ENCODE results near the gene VWA1.
A peak's percentile ranks its signal among the peaks of the same experiment; 100 is the strongest.
"Not testable (repeated sequence)": the region's sequence is repeated elsewhere in the genome, so short reads cannot be mapped to it uniquely, and the experiment has no call there.

The VWA1 gene

GRCh38 chr1:1463312-1463711 is 27.8 kb downstream of the VWA1 start:
- in situ Hi-C loops (cut with MboI; ENCODE audit: low pct_unique_long_range_greater_than_20kb, low sequenced_read_pairs, unreplicated experiment): no loop called here
- TF ChIP-seq CTCF (IDR thresholded peaks at IDR 0.05; ENCODE audit: extremely low read depth, insufficient read depth, missing control alignments): no peak
- no peak for DNase-seq (ENCODE audit: low spot score)

DNA sequence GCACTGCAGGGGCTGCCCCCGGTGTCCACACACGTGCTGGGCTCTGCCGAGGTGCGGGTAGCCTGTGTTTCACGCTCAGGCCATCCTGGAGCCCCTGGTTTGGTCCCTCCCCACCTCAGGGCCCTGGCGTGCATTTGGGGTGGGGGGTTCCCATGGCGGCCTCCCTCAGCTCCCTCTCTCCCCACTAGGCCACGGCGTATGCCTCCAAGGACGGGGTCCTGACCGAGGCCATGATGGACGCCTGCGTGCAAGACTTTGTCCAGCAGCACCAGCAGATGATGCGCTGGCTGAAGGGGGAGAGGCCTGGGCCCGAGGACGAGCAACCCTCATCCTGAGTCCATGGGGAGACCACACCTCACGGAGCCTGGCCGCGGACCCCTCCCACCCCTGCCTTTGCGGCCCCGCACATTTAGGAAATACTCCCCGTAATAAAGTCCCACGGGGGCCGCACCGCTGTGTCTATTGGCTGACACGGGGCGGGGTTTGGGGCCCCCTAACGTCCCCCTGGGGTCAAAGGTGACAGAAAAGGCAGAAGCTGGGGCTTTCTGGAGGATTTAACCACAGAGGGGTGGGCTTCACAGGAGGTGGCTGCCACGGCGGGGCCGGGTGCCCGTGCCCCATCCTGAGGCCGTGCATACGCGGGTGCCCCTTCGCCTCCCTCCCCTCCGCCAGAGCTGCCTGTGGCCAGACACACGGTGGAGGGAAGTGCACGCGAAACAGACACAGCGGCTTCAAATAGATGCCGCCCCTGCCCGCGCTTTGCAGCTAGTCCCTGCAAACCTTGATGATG is 32.9 kb downstream of the VWA1 start:
- DNase-seq (ENCODE audit: low spot score); in situ Hi-C loops (cut with MboI; ENCODE audit: low pct_unique_long_range_greater_than_20kb, low sequenced_read_pairs, unreplicated experiment): not testable (repeated sequence)

DNA sequence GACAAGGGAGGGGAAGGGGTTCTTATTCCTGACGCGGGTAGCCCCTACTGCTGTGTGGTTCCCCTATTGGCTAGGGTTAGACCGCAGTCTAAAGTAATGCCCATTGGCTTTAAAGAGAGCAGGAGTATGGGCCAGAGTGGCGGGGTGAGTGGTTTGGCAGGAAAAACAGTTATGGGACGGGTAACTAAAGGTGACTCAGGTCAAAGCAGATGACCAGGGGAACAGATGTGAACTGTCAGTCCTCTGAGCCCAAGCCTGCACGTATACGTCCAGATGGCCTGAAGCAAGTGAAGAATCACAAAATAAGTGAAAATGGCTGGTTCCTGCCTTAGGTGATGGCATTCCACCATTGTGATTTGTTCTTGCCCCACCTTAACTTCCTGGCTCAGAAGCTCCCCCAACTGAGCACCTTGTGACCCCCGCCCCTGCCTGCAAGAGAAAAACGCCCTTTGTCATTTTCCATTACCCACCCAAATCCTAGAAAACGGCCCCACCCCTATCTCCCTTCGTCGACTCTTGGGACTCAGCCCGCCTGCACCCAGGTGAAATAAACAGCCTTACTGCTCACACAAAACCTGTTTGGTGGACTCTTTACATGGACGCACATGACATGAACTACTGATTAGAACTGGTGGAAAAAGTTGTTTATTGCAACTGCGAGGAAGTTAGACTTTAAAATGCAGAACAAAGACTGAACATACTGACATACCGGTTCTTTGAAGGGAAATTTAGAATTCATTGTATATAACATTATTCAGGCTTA is 35.3 kb downstream of the VWA1 start:
- in situ Hi-C loops (cut with MboI; ENCODE audit: low pct_unique_long_range_greater_than_20kb, low sequenced_read_pairs, unreplicated experiment): no loop called here
- no peak for DNase-seq (ENCODE audit: low spot score)
- no peak for TF ChIP-seq CTCF (IDR thresholded peaks at IDR 0.05; ENCODE audit: extremely low read depth, insufficient read depth, missing control alignments)

DNA sequence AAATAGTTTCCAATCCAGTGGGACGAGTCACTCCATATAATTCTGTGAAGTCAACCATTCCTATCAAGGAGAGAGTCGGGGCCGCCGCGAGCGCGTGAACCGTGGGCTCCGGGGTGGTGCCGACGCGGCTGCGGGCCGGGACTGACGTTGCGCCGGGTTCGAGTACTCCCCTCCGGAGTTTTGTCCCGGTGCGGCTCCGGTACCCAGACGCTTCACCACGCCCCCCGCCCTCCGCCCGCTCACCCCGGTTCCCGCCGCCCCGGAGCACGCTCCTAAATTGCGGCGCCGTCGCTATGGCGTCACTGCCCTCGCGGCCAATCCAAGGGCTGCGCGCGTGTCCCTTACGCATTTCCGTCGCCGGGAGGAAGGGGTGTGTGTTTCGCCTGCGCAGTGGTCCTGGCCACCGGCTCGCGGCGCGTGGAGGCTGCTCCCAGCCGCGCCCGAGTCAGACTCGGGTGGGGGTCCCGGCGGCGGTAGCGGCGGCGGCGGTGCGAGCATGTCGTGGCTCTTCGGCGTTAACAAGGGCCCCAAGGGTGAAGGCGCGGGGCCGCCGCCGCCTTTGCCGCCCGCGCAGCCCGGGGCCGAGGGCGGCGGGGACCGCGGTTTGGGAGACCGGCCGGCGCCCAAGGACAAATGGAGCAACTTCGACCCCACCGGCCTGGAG is 36.0 kb downstream of the VWA1 start, which contains the start of gene ATAD3B:
TSS of gene ATAD3B (plus strand) at position 377 of the 664 bp plus-strand sequence. CDS start at position 497, 120 bp downstream.
- no peak for TF ChIP-seq CTCF (IDR thresholded peaks at IDR 0.05; ENCODE audit: extremely low read depth, insufficient read depth, missing control alignments)
- in situ Hi-C loops (cut with MboI; ENCODE audit: low pct_unique_long_range_greater_than_20kb, low sequenced_read_pairs, unreplicated experiment): no loop called here
- DNase-seq (ENCODE audit: low spot score): peak; percentile 99

GRCh38 chr1:1472053-1472876 is 36.8 kb downstream of the VWA1 start:
- in situ Hi-C loops (cut with MboI; ENCODE audit: low pct_unique_long_range_greater_than_20kb, low sequenced_read_pairs, unreplicated experiment); DNase-seq (ENCODE audit: low spot score): not testable (repeated sequence)

DNA sequence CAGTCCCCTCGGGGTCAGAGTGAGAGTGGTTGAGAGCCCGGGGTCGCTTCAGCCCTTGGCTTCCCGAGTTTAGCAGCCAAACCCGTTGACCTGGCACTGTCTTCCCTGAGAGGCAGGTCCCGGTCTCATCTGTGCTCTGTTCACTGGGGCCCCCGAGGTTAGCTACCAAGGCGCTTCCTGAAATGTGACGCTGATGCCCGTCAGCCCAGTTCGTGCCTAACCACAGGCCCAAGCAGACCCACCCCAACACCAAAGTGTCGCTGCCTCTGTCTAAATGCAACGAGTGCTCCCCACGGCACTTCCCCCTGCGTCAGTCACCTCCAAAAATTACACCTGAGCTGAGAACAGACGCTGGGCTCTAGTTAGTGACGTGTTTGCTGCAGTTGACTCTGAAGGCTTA is 40.5 kb downstream of the VWA1 start:
- DNase-seq (ENCODE audit: low spot score); in situ Hi-C loops (cut with MboI; ENCODE audit: low pct_unique_long_range_greater_than_20kb, low sequenced_read_pairs, unreplicated experiment): not testable (repeated sequence)

DNA sequence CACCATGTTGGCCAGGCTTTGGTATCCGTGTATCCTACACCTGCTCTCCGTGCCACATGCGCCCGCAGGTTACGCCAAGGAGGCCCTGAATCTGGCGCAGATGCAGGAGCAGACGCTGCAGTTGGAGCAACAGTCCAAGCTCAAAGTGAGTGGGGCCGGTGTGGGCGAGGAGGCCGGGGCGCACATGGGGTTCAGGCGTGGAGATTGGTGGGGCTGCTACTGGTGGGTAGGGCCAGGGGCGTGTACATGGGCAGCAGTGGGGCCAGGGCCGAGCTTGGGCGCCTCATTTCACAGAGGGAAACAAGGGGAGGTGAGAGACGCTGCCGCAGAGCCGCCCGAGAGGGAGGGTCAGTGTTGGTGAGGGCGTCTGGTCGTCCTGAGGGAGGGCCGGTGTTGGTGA is 41.7 kb downstream of the VWA1 start:
- in situ Hi-C loops (cut with MboI; ENCODE audit: low pct_unique_long_range_greater_than_20kb, low sequenced_read_pairs, unreplicated experiment): no loop called here
- DNase-seq (ENCODE audit: low spot score): no peak
- no peak for TF ChIP-seq CTCF (IDR thresholded peaks at IDR 0.05; ENCODE audit: extremely low read depth, insufficient read depth, missing control alignments)

Data from GM13977 (cell line).